MM.1S (cell line): Measurements from ENCODE around the gene TMTC2.

ENCODE experiments used
- DNase-seq: peaks from one replicate; pipeline ENCODE4 v3.0.0-alpha.2; 2015
- H2AFZ ChIP-seq: fragments of 300-600 bp; sonication (generic); 2 replicates; pipeline ENCODE4 v1.6.0; 2016; ENCODE audit warnings: antibody characterized with exemption, low read length
- H3F3A ChIP-seq: fragments of 300-600 bp; sonication (generic); 2 replicates; pipeline ENCODE4 v1.6.1; 2016; ENCODE audit warnings: mild to moderate bottlenecking, antibody characterized with exemption, low read length, moderate library complexity, mixed read lengths; ENCODE audit not compliant: insufficient read depth
- H3K27ac ChIP-seq: fragments of 300-600 bp; sonication (generic); 2 replicates; pipeline ENCODE4 v1.5.1; 2016; ENCODE audit warnings: mild to moderate bottlenecking, low read length
- H3K27me3 ChIP-seq: fragments of 300-600 bp; sonication (generic); replicated peaks from 2 replicates; pipeline ENCODE4 v1.6.0; 2016; ENCODE audit warnings: low read length; ENCODE audit not compliant: insufficient read depth
- H3K36me3 ChIP-seq: fragments of 300-600 bp; sonication (generic); replicated peaks from 2 replicates; pipeline ENCODE4 v1.6.1; 2016; ENCODE audit warnings: mild to moderate bottlenecking, low read length, mixed read lengths; ENCODE audit not compliant: insufficient read depth
- H3K4me1 ChIP-seq: fragments of 300-600 bp; sonication (generic); 2 replicates; pipeline ENCODE4 v1.6.1; 2016; ENCODE audit warnings: low read length, mixed read lengths
- H3K4me2 ChIP-seq: fragments of 300-600 bp; sonication (generic); 2 replicates; pipeline ENCODE4 v1.6.0; 2016; ENCODE audit warnings: low read depth, low read length
- H3K4me3 ChIP-seq: fragments of 300-600 bp; sonication (generic); 2 replicates; pipeline ENCODE4 v1.5.1; 2016; ENCODE audit warnings: low read length, mixed read lengths
- H3K79me2 ChIP-seq: fragments of 300-600 bp; sonication (generic); 2 replicates; pipeline ENCODE4 v1.6.1; 2016; ENCODE audit warnings: mixed run types, low read length, mixed read lengths
- H3K9ac ChIP-seq: fragments of 300-600 bp; sonication (generic); 2 replicates; pipeline ENCODE4 v1.6.1; 2016; ENCODE audit warnings: low read length, mixed read lengths
- H3K9me2 ChIP-seq: fragments of 300-600 bp; sonication (generic); replicated peaks from 2 replicates; pipeline ENCODE4 v1.6.1; 2016; ENCODE audit warnings: mild to moderate bottlenecking, low read length, mixed read lengths; ENCODE audit not compliant: insufficient read depth
- H3K9me3 ChIP-seq: fragments of 300-600 bp; sonication (generic); replicated peaks from 2 replicates; pipeline ENCODE4 v1.6.1; 2016; ENCODE audit warnings: mild to moderate bottlenecking, low read length, mixed read lengths; ENCODE audit not compliant: insufficient read depth
- H4K20me1 ChIP-seq: fragments of 300-600 bp; sonication (generic); 2 replicates; pipeline ENCODE4 v1.6.1; 2016; ENCODE audit warnings: mild to moderate bottlenecking, low read length, moderate library complexity, mixed read lengths; ENCODE audit not compliant: insufficient read depth
- EZH2 ChIP-seq: fragments of 300-600 bp; sonication (generic); optimal IDR thresholded peaks from 2 replicates; pipeline ENCODE3; 2017; ENCODE audit warnings: low read depth, mild to moderate bottlenecking, antibody characterized with exemption, low read length, mixed read lengths
- EZH2phosphoT487 ChIP-seq: fragments of 300-600 bp; sonication (generic); IDR thresholded peaks from 2 replicates; pipeline ENCODE4 v1.6.1; 2018; ENCODE audit warnings: antibody characterized with exemption, low read length
- TF ChIP-seq, protein P1 (sequence below): fragments of 300-600 bp; sonication (generic); IDR thresholded peaks from 2 replicates; pipeline ENCODE4 v1.5.1; 2016; ENCODE audit warnings: antibody characterized with exemption, low read length, mixed read lengths

Gene TMTC2

DNA sequence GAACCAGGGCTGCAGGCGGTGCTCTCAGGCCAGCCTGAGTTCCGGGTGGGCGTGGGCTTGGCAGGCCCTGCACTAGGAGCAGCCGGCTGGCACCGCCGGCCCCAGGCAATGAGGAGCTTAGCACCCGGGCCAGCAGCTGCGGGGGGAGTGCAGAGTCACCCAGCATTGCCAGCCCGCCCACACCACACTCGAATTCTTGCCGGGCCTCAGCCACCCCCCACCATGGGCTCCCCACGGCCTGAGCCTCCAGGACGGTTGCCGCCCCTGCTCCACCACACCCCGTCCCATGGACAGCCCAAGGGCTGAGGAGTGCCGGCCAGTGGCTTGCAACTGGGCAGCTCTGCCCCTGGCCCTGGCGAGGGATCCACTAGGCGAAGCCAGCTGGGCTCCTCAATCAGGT lies 453.4 kb downstream of the TMTC2 start:
- H3F3A ChIP-seq, result no peaks in the 10 kb centered on the region
- no peak overlapping the region for H2AFZ ChIP-seq
- no peak for DNase-seq
- no peak overlapping the region for H3K4me2 ChIP-seq
- H3K4me1 ChIP-seq, result no peaks in the 10 kb centered on the region
- H3K4me3 ChIP-seq, result no peak overlapping the region
- no peaks in the 10 kb centered on the region for H3K79me2 ChIP-seq
- H3K9me2 ChIP-seq, result no peaks in the 10 kb centered on the region
- TF ChIP-seq, protein P1, sequence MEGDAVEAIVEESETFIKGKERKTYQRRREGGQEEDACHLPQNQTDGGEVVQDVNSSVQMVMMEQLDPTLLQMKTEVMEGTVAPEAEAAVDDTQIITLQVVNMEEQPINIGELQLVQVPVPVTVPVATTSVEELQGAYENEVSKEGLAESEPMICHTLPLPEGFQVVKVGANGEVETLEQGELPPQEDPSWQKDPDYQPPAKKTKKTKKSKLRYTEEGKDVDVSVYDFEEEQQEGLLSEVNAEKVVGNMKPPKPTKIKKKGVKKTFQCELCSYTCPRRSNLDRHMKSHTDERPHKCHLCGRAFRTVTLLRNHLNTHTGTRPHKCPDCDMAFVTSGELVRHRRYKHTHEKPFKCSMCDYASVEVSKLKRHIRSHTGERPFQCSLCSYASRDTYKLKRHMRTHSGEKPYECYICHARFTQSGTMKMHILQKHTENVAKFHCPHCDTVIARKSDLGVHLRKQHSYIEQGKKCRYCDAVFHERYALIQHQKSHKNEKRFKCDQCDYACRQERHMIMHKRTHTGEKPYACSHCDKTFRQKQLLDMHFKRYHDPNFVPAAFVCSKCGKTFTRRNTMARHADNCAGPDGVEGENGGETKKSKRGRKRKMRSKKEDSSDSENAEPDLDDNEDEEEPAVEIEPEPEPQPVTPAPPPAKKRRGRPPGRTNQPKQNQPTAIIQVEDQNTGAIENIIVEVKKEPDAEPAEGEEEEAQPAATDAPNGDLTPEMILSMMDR, result no peak
- TF ChIP-seq EZH2phosphoT487 (no peak), EZH2 (no peak)
- H3K36me3 ChIP-seq, result no peaks in the 10 kb centered on the region
- no peaks in the 10 kb centered on the region for H3K9me3 ChIP-seq
- H3K27me3 ChIP-seq, result no peaks in the 10 kb centered on the region
- H4K20me1 ChIP-seq, result no peaks in the 10 kb centered on the region
- H3K9ac ChIP-seq, result no peak overlapping the region
- H3K27ac ChIP-seq, result no peak overlapping the region

DNA sequence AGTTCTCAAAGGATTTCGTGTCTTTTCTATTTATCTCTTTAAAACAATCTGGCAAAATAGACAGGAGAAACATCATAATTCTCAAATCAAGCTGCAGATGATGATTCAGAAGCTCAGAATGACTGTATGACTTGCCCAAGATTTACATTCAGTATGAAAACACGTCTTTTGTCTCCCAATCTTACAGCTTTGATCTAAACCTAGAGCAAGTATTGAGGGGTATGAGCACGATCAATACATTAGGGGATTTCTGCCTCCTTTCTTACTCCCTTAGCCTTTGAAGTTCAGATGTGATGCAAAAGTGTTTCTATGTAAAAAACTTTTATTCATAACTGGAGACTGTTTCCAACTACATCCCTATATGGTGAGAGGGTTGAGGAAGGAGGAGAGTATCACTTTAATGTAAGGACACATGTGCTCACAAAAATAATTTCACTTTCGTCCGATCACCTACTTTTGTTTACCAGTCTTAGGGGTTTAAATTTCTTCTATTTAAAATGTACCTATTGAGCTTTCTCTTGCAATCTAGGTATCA lies 454.8 kb downstream of the TMTC2 start:
- no peaks in the 10 kb centered on the region for H3K9me3 ChIP-seq

DNA sequence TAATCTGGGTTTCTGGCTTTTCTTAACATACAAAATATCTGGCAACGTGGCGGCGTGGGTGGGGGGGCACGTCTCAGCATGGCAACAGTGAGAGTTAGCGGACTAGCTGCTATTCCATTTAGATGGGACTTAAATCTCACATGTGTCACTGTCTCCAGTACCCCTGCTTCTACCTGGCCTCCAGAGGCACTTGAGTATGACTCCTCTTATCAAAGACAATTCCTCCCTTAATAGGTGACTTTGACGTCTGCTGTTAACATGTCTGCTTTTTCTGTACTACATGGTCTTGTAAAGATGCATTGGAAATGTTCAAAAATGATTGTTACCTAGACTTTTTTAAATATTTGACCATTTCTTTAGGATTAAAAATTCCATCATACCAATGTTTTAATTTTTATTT lies 456.2 kb downstream of the TMTC2 start:
- TF ChIP-seq EZH2phosphoT487 (no peak), EZH2 (no peak)
- TF ChIP-seq, protein P1, result no peak
- Histone ChIP-seq H3K4me1 (no peaks in the 10 kb centered on the region), H3K9me2 (no peaks in the 10 kb centered on the region), H3K79me2 (no peaks in the 10 kb centered on the region), H2AFZ (no peak overlapping the region), H3K4me3 (no peak overlapping the region), H3K4me2 (no peak overlapping the region), H3K27me3 (no peaks in the 10 kb centered on the region), H3K9me3 (no peaks in the 10 kb centered on the region), H3K36me3 (no peaks in the 10 kb centered on the region), H3K9ac (no peak overlapping the region), H3K27ac (no peak overlapping the region), H4K20me1 (no peaks in the 10 kb centered on the region), H3F3A (no peaks in the 10 kb centered on the region)
- DNase-seq, result no peak

More for the DNA sequence above, 454.8 kb downstream of the TMTC2 start:
- H3K9ac ChIP-seq, result no peak overlapping the region
- no peaks in the 10 kb centered on the region for H4K20me1 ChIP-seq
- no peak for DNase-seq
- TF ChIP-seq EZH2phosphoT487 (no peak), EZH2 (no peak)
- TF ChIP-seq, protein P1, result no peak
- H3K9me2 ChIP-seq, result no peaks in the 10 kb centered on the region
- no peaks in the 10 kb centered on the region for H3K27me3 ChIP-seq
- no peak overlapping the region for H2AFZ ChIP-seq
- no peaks in the 10 kb centered on the region for H3K4me1 ChIP-seq
- no peak overlapping the region for H3K27ac ChIP-seq
- no peaks in the 10 kb centered on the region for H3F3A ChIP-seq
- no peak overlapping the region for H3K4me3 ChIP-seq
- no peaks in the 10 kb centered on the region for H3K36me3 ChIP-seq
- no peak overlapping the region for H3K4me2 ChIP-seq
- H3K79me2 ChIP-seq, result no peaks in the 10 kb centered on the region
